GM19328 (cell line): ENCODE data around the gene SKA3.

ENCODE experiments used
- ATAC-seq: cut with Tn5 transposase; IDR thresholded peaks from one replicate; pipeline ENCODE4 v1.9.1; 2021; ENCODE audit warnings: mild to moderate bottlenecking, moderate library complexity; ENCODE audit not compliant: unreplicated experiment

Gene SKA3

GRCh38 chr13:21117104-21117809 lies 59.1 kb downstream of the SKA3 start:
- ATAC-seq: no peak

- no peak for ATAC-seq
These were observed 60.2 kb downstream of the SKA3 start for GRCh38 chr13:21116141-21116540.

GRCh38 chr13:21115231-21115630 lies 61.1 kb downstream of the SKA3 start:
- ATAC-seq: no peak

- ATAC-seq: no peak
These were observed 64.8 kb downstream of the SKA3 start for GRCh38 chr13:21111546-21111945.

GRCh38 chr13:21109168-21109567 lies 67.2 kb downstream of the SKA3 start:
- no peak for ATAC-seq

GRCh38 chr13:21106089-21106488 lies 70.3 kb downstream of the SKA3 start:
- no peak for ATAC-seq

GRCh38 chr13:21104199-21105019 lies 71.9 kb downstream of the SKA3 start:
- ATAC-seq: no peak
